ENCODE data around the gene DENND4C. TPM values are rescaled to one million over a fixed set of nuclear protein-coding genes. Genes with fewer than 3 reads are reported as not detected.
"Not testable (repeated sequence)": the region's sequence is repeated elsewhere in the genome, so short reads cannot be mapped to it uniquely, and the experiment has no call there.

The DENND4C gene
- total RNA-seq, 1 donor from 2014 or later, result 105 TPM

- intact Hi-C loops (cut with DNase I), result no loop called here
- Histone ChIP-seq H3K4me3 (no peak overlapping the region), H3K36me3 (no peaks in the 10 kb centered on the region), H3K9me3 (no peaks in the 10 kb centered on the region), H3K4me1 (no peaks in the 10 kb centered on the region), H3K27ac (no peak overlapping the region), H3K27me3 (no peaks in the 10 kb centered on the region)
- no peak for ATAC-seq
- TF ChIP-seq, protein P1, sequence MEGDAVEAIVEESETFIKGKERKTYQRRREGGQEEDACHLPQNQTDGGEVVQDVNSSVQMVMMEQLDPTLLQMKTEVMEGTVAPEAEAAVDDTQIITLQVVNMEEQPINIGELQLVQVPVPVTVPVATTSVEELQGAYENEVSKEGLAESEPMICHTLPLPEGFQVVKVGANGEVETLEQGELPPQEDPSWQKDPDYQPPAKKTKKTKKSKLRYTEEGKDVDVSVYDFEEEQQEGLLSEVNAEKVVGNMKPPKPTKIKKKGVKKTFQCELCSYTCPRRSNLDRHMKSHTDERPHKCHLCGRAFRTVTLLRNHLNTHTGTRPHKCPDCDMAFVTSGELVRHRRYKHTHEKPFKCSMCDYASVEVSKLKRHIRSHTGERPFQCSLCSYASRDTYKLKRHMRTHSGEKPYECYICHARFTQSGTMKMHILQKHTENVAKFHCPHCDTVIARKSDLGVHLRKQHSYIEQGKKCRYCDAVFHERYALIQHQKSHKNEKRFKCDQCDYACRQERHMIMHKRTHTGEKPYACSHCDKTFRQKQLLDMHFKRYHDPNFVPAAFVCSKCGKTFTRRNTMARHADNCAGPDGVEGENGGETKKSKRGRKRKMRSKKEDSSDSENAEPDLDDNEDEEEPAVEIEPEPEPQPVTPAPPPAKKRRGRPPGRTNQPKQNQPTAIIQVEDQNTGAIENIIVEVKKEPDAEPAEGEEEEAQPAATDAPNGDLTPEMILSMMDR (IDR thresholded peaks at IDR 0.05), result no peak
- DNase-seq, result no peak
These were observed 156.8 kb downstream of the DENND4C start for GRCh38 chr9:19387317-19387716.

DNA sequence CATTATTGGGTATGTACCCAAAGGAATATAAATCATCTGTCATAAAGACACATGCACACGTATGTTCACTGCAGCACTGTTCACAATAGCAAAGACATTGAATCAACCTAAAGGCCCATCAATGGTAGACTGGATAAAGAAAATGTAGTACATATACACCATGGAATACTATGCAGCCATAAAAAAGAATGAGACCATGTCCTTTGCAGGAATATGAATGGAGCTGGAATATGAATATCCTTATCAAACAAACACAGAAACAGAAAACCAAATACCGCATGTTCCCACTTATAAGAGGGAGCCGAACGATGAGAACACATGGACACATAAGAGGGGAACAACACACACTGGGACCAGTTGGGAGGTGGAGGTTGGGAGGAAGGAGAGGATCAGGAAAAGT is 159.0 kb downstream of the DENND4C start:
- ATAC-seq; intact Hi-C loops (cut with DNase I); H3K9me3 ChIP-seq: not testable (repeated sequence)

DNA sequence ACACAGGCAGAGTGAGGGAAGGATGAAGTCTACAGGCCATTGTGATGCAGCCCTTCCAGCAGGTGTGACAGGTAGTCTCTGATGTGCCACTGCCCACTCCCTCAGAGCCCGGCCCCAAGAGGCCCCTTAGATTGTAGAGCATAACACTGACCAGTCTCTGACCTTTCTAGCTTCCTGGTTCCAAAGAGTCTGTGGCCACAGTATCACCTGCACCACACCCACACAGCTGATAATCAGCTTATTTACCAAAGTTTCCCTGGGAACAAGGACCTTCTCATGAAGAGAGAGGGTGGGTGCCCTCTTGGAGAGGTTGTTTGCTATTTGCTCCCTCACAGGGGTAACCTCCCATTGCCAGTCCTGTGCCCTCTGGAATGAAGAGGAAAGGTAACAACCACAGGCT is 167.4 kb downstream of the DENND4C start:
- H3K4me1 ChIP-seq, result no peaks in the 10 kb centered on the region
- H3K36me3 ChIP-seq, result no peaks in the 10 kb centered on the region
- H3K9me3 ChIP-seq, result no peaks in the 10 kb centered on the region
- H3K27ac ChIP-seq, result no peak overlapping the region
- intact Hi-C loops (cut with DNase I), result no loop called here
- no peak overlapping the region for H3K4me3 ChIP-seq
- no peak for DNase-seq
- TF ChIP-seq, protein P1 (IDR thresholded peaks at IDR 0.05), result no peak
- ATAC-seq, result peak; percentile 32
- no peaks in the 10 kb centered on the region for H3K27me3 ChIP-seq

More for the DNA sequence above, 159.0 kb downstream of the DENND4C start:
- not testable (repeated sequence) for DNase-seq, H3K27ac ChIP-seq, H3K4me1 ChIP-seq, H3K27me3 ChIP-seq, H3K4me3 ChIP-seq, H3K36me3 ChIP-seq

DNA sequence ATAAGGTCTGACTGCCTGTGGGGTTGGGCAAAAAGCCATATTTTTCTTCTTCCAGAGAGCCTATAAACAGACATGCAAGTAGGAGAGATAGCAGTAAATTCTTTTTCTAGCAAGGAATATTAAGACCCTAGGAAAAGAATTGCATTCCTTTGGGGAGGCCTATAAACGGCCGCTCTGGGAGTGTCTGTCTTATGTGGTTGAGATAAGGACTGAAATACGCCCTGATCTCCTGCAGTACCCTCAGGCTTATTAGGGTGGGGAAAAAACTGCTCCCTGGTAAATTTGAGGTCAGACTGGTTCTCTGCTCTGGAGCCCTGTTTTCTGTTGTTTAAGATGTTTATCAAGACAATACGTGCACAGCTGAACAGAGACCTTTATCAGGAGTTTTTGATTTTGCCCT is 172.7 kb downstream of the DENND4C start:
- H3K4me1 ChIP-seq; H3K36me3 ChIP-seq; H3K27me3 ChIP-seq; H3K9me3 ChIP-seq; ATAC-seq; H3K4me3 ChIP-seq; DNase-seq; intact Hi-C loops (cut with DNase I); H3K27ac ChIP-seq: not testable (repeated sequence)

DNA sequence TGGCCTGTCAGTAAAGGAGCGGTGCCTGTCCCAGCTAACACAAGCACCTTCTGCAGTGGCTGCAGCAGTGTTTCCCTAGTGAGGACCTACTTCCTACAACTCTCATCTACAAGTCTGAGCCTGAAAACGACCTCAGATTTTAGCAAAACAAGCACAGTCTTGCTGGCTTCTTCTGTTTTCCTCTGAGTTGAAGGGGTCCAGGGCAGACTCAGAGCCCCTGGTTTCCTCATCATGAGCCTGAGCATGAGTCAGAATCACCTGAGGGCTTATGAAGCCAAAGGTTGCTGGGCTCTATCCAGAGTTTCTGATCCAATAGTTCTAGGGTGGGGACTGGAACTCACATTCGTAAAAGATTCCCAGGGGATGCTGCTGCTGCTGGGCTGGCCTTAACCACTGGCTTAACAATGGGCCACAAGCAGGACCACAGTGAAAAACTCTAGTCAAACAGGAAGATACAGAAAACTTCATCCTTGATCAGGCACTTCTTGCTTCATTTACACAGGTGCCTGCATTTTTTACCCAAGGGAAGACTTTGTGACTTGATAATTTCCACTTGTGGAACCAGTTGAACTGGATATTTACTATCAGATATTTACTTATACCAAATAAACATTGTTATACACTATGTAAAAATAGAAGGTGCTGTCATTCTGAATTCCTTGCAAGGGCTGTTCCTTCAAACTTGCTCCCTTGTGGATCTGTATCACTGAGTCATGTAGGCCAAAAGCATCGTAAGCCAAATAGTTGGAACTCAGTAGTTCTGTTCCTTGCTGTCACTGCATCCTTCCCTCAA is 174.0 kb downstream of the DENND4C start:
- H3K27ac ChIP-seq, result no peak overlapping the region

DNA sequence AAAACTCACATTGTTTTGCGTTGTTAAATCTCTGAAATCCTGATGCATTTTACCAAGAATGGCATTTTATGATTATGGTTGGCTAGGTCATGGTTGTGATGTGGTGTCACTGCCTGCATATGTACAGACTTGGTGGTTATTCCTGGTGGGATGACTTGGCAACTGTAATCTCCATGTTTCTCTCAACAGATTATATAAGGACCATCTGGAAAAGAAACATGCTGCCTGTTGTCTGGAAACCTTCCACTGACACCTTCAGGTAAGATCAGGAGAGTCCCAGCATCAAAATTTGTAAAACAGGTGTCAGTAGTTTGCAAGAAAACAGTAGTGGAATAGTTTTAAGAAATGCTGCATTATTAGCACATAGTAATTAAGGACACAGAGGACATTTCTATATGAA is 175.3 kb downstream of the DENND4C start:
- H3K4me1 ChIP-seq, result peaks cover 11% of the 10 kb centered on the region
- H3K27me3 ChIP-seq, result no peaks in the 10 kb centered on the region
- H3K36me3 ChIP-seq, result no peaks in the 10 kb centered on the region
- no peak overlapping the region for H3K27ac ChIP-seq
- intact Hi-C loops (cut with DNase I), result no loop called here
- no peaks in the 10 kb centered on the region for H3K9me3 ChIP-seq
- no peak for ATAC-seq
- H3K4me3 ChIP-seq, result no peak overlapping the region
- DNase-seq, result no peak
- TF ChIP-seq, protein P1 (IDR thresholded peaks at IDR 0.05), result no peak

More for the DNA sequence above, 174.0 kb downstream of the DENND4C start:
- Histone ChIP-seq H3K4me1 (peaks cover under 1% of the 10 kb centered on the region), H3K27me3 (no peaks in the 10 kb centered on the region), H3K4me3 (no peak overlapping the region), H3K9me3 (no peaks in the 10 kb centered on the region), H3K36me3 (no peaks in the 10 kb centered on the region)
- TF ChIP-seq, protein P1 (IDR thresholded peaks at IDR 0.05), result no peak
- ATAC-seq, result no peak
- intact Hi-C loops (cut with DNase I), result no loop called here
- DNase-seq, result no peak
